Activated CD4-positive, alpha-beta memory T cell treated with anti-CD3 and anti-CD28 coated beads, Interleukin-2, amount 10 ng/mL, durations not matched to agents 7 days and 5 days (primary cell): Measurements from ENCODE around the gene RAB40B. TPM values are rescaled to one million over a fixed set of nuclear protein-coding genes. Genes with fewer than 3 reads are reported as not detected.

Source experiments
- CTCF ChIA-PET: fragments of 350-600 bp; sonication (Branson Sonifier 250); formaldehyde crosslinking; loops from one replicate; lab custom pipeline; 2021; ENCODE audit warnings: antibody characterized with exemption, inconsistent platforms; lab: Charles Lee
- POLR2A ChIA-PET: fragments of 350-600 bp; sonication (Branson Sonifier 250); formaldehyde crosslinking; loops from one replicate; lab custom pipeline; 2021; ENCODE audit warnings: antibody characterized with exemption; lab: Charles Lee
- DNase-seq: peaks from one replicate; pipeline ENCODE4 v3.0.0-alpha.2; 2020
- H3K27ac Mint-ChIP-seq: one replicate; pipeline ENCODE4 v1.8.0; 2021; ENCODE audit warnings: mild to moderate bottlenecking, mixed read lengths
- H3K27me3 Mint-ChIP-seq: one replicate; pipeline ENCODE4 v1.8.0; 2021; ENCODE audit warnings: mixed read lengths
- H3K36me3 Mint-ChIP-seq: one replicate; pipeline ENCODE4 v1.8.0; 2021; ENCODE audit warnings: low read depth, mixed read lengths
- H3K4me1 Mint-ChIP-seq: one replicate; pipeline ENCODE4 v1.8.0; 2021; ENCODE audit warnings: mixed read lengths
- H3K4me3 Mint-ChIP-seq: one replicate; pipeline ENCODE4 v1.8.0; 2021; ENCODE audit warnings: mild to moderate bottlenecking, mixed read lengths
- H3K9me3 Mint-ChIP-seq: one replicate; pipeline ENCODE4 v1.8.0; 2021; ENCODE audit warnings: mixed read lengths
- total RNA-seq, 2 experiments: library from RNA; stranded (reverse); gene quantifications; one replicate each; pipeline ENCODE4 v1.2.3, GENCODE V29; 2021

RAB40B gene
- total RNA-seq, 2 experiments from 2014 or later = 1.4 to 2.0 TPM

GRCh38 chr17:82678265-82678891, 20.1 kb downstream of the RAB40B start:
- no peak for DNase-seq
- Mint-ChIP-seq H3K36me3 (peaks cover 3% of the 10 kb centered on the region), H3K9me3 (peaks cover 12% of the 10 kb centered on the region), H3K4me1 (no peaks in the 10 kb centered on the region), H3K27me3 (peaks cover 1% of the 10 kb centered on the region), H3K4me3 (no peak overlapping the region), H3K27ac (no peak overlapping the region)
- CTCF ChIA-PET = no interaction called here
- POLR2A ChIA-PET = no interaction called here

- peaks cover 3% of the 10 kb centered on the region for H3K36me3 Mint-ChIP-seq
- H3K27ac Mint-ChIP-seq = no peak overlapping the region
- H3K4me3 Mint-ChIP-seq = no peak overlapping the region
- no peaks in the 10 kb centered on the region for H3K4me1 Mint-ChIP-seq
- ChIA-PET POLR2A (no interaction called here), CTCF (no interaction called here)
- no peak for DNase-seq
- peaks cover 12% of the 10 kb centered on the region for H3K9me3 Mint-ChIP-seq
- H3K27me3 Mint-ChIP-seq = peaks cover 1% of the 10 kb centered on the region
Observed at GRCh38 chr17:82677353-82677925, 21.1 kb downstream of the RAB40B start.

- POLR2A ChIA-PET = no interaction called here
- H3K36me3 Mint-ChIP-seq = no peaks in the 10 kb centered on the region
- H3K9me3 Mint-ChIP-seq = no peaks in the 10 kb centered on the region
- CTCF ChIA-PET = no interaction called here
- no peak overlapping the region for H3K4me3 Mint-ChIP-seq
- H3K27me3 Mint-ChIP-seq = no peaks in the 10 kb centered on the region
- no peak for DNase-seq
- H3K27ac Mint-ChIP-seq = no peak overlapping the region
- no peaks in the 10 kb centered on the region for H3K4me1 Mint-ChIP-seq
Observed at GRCh38 chr17:82675476-82676245, 22.8 kb downstream of the RAB40B start.

- Mint-ChIP-seq H3K4me3 (no peak overlapping the region), H3K27me3 (no peaks in the 10 kb centered on the region), H3K27ac (no peak overlapping the region), H3K9me3 (no peaks in the 10 kb centered on the region), H3K4me1 (no peaks in the 10 kb centered on the region), H3K36me3 (no peaks in the 10 kb centered on the region)
- POLR2A ChIA-PET = no interaction called here
- CTCF ChIA-PET = no interaction called here
- no peak for DNase-seq
Observed at GRCh38 chr17:82674656-82675475, 23.6 kb downstream of the RAB40B start.

GRCh38 chr17:82670661-82671450, 27.6 kb downstream of the RAB40B start:
- Mint-ChIP-seq H3K4me3 (no peak overlapping the region), H3K4me1 (peaks cover 4% of the 10 kb centered on the region), H3K27me3 (no peaks in the 10 kb centered on the region), H3K27ac (no peak overlapping the region), H3K36me3 (no peaks in the 10 kb centered on the region), H3K9me3 (no peaks in the 10 kb centered on the region)
- no peak for DNase-seq
- POLR2A ChIA-PET = no interaction called here
- CTCF ChIA-PET = no interaction called here

GRCh38 chr17:82668631-82669099, 29.8 kb downstream of the RAB40B start:
- peaks cover 4% of the 10 kb centered on the region for H3K4me1 Mint-ChIP-seq
- ChIA-PET POLR2A (no interaction called here), CTCF (interaction anchor here (2.0 kb wide), 1 partner anchor 113 kb away, joined by 4 read pairs; no protein-coding TSS in a partner anchor)
- DNase-seq = peak; percentile 48
- H3K27ac Mint-ChIP-seq = no peak overlapping the region
- H3K27me3 Mint-ChIP-seq = no peaks in the 10 kb centered on the region
- H3K9me3 Mint-ChIP-seq = no peaks in the 10 kb centered on the region
- no peaks in the 10 kb centered on the region for H3K36me3 Mint-ChIP-seq
- H3K4me3 Mint-ChIP-seq = no peak overlapping the region

- Mint-ChIP-seq H3K27ac (no peak overlapping the region), H3K4me3 (no peak overlapping the region), H3K9me3 (no peaks in the 10 kb centered on the region), H3K36me3 (no peaks in the 10 kb centered on the region), H3K27me3 (no peaks in the 10 kb centered on the region), H3K4me1 (peaks cover 4% of the 10 kb centered on the region)
- CTCF ChIA-PET = interaction anchor here (0.6 to 2.0 kb wide), 2 partner anchors 114 to 117 kb away, joined by 3 to 4 read pairs; no protein-coding TSS in a partner anchor
- no peak for DNase-seq
- POLR2A ChIA-PET = no interaction called here
Observed at GRCh38 chr17:82668024-82668630, 30.4 kb downstream of the RAB40B start.

- no peak overlapping the region for H3K4me3 Mint-ChIP-seq
- ChIA-PET CTCF (interaction anchor here (0.6 kb wide), 1 partner anchor 116 kb away, joined by 3 read pairs; no protein-coding TSS in a partner anchor), POLR2A (no interaction called here)
- H3K27ac Mint-ChIP-seq = no peak overlapping the region
- no peaks in the 10 kb centered on the region for H3K36me3 Mint-ChIP-seq
- no peaks in the 10 kb centered on the region for H3K9me3 Mint-ChIP-seq
- DNase-seq = no peak
- H3K27me3 Mint-ChIP-seq = no peaks in the 10 kb centered on the region
- peaks cover 4% of the 10 kb centered on the region for H3K4me1 Mint-ChIP-seq
Observed at GRCh38 chr17:82667668-82668000, 30.9 kb downstream of the RAB40B start.

- DNase-seq = no peak
- no peaks in the 10 kb centered on the region for H3K27me3 Mint-ChIP-seq
- no peaks in the 10 kb centered on the region for H3K9me3 Mint-ChIP-seq
- no peaks in the 10 kb centered on the region for H3K36me3 Mint-ChIP-seq
- peaks cover 4% of the 10 kb centered on the region for H3K4me1 Mint-ChIP-seq
- POLR2A ChIA-PET = no interaction called here
- no peak overlapping the region for H3K27ac Mint-ChIP-seq
- H3K4me3 Mint-ChIP-seq = no peak overlapping the region
- CTCF ChIA-PET = no interaction called here
Observed at GRCh38 chr17:82666931-82667667, 31.4 kb downstream of the RAB40B start.

GRCh38 chr17:82665891-82666290, 32.6 kb downstream of the RAB40B start:
- Mint-ChIP-seq H3K36me3 (no peaks in the 10 kb centered on the region), H3K27me3 (no peaks in the 10 kb centered on the region), H3K27ac (no peak overlapping the region), H3K4me1 (peaks cover 4% of the 10 kb centered on the region), H3K4me3 (no peak overlapping the region), H3K9me3 (no peaks in the 10 kb centered on the region)
- ChIA-PET POLR2A (no interaction called here), CTCF (no interaction called here)
- DNase-seq = no peak

- CTCF ChIA-PET = no interaction called here
Observed at GRCh38 chr17:82665217-82665616, 33.3 kb downstream of the RAB40B start.

More at GRCh38 chr17:82665217-82665616, 33.3 kb downstream of the RAB40B start:
- H3K4me3 Mint-ChIP-seq = no peak overlapping the region
- POLR2A ChIA-PET = no interaction called here
- H3K27me3 Mint-ChIP-seq = no peaks in the 10 kb centered on the region
- peaks cover 4% of the 10 kb centered on the region for H3K4me1 Mint-ChIP-seq
- no peak for DNase-seq
- no peaks in the 10 kb centered on the region for H3K36me3 Mint-ChIP-seq
- no peaks in the 10 kb centered on the region for H3K9me3 Mint-ChIP-seq
- no peak overlapping the region for H3K27ac Mint-ChIP-seq
